ENCODE data around the gene TRAPPC8. TPM values are rescaled to one million over a fixed set of nuclear protein-coding genes. Genes with fewer than 3 reads are reported as not detected.

Gene TRAPPC8
- total and polyA plus RNA-seq, 10 of the 15 experiments (the other 5 are each of a cell fraction or from before 2014, with no cell fraction given), result 13.0 to 75.4 (median 24.8) TPM

- no peak for TF ChIP-seq SKIL (IDR thresholded peaks at IDR 0.05; ENCODE audit: low read depth, poor library complexity, severe bottlenecking)
- TF ChIP-seq HDAC2 (IDR thresholded peaks at IDR 0.05), result no peak
These were observed 11.6 kb downstream of the TRAPPC8 start (continued) for GRCh38 chr18:31931163-31931885.

- TF ChIP-seq WRNIP1 (IDR thresholded peaks at IDR 0.05; ENCODE audit: borderline replicate concordance, low read depth, low read length) (no peak), ZNF384 (IDR thresholded peaks at IDR 0.05; ENCODE audit: borderline replicate concordance, low read depth, low read length) (no peak), SMC3 (IDR thresholded peaks at IDR 0.05; ENCODE audit: borderline replicate concordance, low read length) (no peak), MYC (IDR thresholded peaks at IDR 0.05; ENCODE audit: insufficient read depth, insufficient read length, insufficient replicate concordance, low read length, severe bottlenecking) (no peak), ZNF274 (IDR thresholded peaks at IDR 0.05; ENCODE audit: insufficient read depth, insufficient read length) (no peak), ESRRA (IDR thresholded peaks at IDR 0.05; ENCODE audit: low read length) (no peak), DPF2 (IDR thresholded peaks at IDR 0.05) (no peak), ETV6 (conservative IDR thresholded peaks at IDR 0.05 in 1 of 2, IDR thresholded peaks at IDR 0.05 in 1 of 2; ENCODE audit: borderline replicate concordance in 1 of 2, low read depth in 1 of 2) (no peak), YY1 (IDR thresholded peaks at IDR 0.05; ENCODE audit: low read depth, low read length) (no peak), CEBPZ (IDR thresholded peaks at IDR 0.05; ENCODE audit: low read depth, low read length) (no peak), HDAC6 (IDR thresholded peaks at IDR 0.05; ENCODE audit: unreplicated experiment) (no peak), MTA2 (IDR thresholded peaks at IDR 0.05; ENCODE audit: low read depth) (no peak)
- H3K4me1 ChIP-seq (ENCODE audit: control insufficient read depth, insufficient read depth, low read length), result no peaks in the 10 kb centered on the region
- no peak overlapping the region for H2AFZ ChIP-seq (ENCODE audit: control insufficient read depth, low read depth, low read length)
- H3K4me3 ChIP-seq, result no peak overlapping the region
- FAIRE-seq (no peak), DNase-seq (ENCODE audit: low read depth, low spot score) (no peak), ATAC-seq (no peak)
- H3K9me3 ChIP-seq (replicated peaks; ENCODE audit: control insufficient read depth, insufficient read depth, low read length), result no peaks in the 10 kb centered on the region
- CTCF ChIA-PET, result interaction anchor here (1.1 kb wide), 1 partner anchor 48 kb away, joined by 3 read pairs; no protein-coding TSS in a partner anchor
- POLR2A ChIA-PET, result no interaction called here
- intact Hi-C loops (cut with micrococcal nuclease; ENCODE audit: unreplicated experiment), result no loop called here
- no peak overlapping the region for H3K4me2 ChIP-seq (ENCODE audit: control insufficient read depth, insufficient read depth)
- peaks cover 0 to 9% of the 10 kb centered on the region in 2 experiments; a peak in 3 of 4 replicates for H3K36me3 ChIP-seq (ENCODE audit: control insufficient read depth in 2 of 2, insufficient read depth in 2 of 2, low read length in 1 of 2)
- H3K27ac ChIP-seq (ENCODE audit: control insufficient read depth, insufficient read depth), result no peak overlapping the region
- no peaks in the 10 kb centered on the region for H3K79me2 ChIP-seq (ENCODE audit: control insufficient read depth, insufficient read depth, low read length)
- H3K9ac ChIP-seq (ENCODE audit: control insufficient read depth, insufficient read depth, low read length), result no peak overlapping the region
- RAD21 ChIA-PET (ENCODE audit: unreplicated experiment), result no interaction called here
- in situ Hi-C loops (cut with MboI), result no loop called here
- SMC1A ChIA-PET (ENCODE audit: uncharacterized antibody, unreplicated experiment), result no interaction called here
- no peaks in the 10 kb centered on the region for H4K20me1 ChIP-seq (ENCODE audit: control insufficient read depth, insufficient read depth)
- no TSS peak for BruUV-seq (replicated peaks)
- H3K27me3 ChIP-seq (replicated peaks in 1 of 2; ENCODE audit: control insufficient read depth in 2 of 2, insufficient read depth in 2 of 2, low read length in 1 of 2), result no peaks in the 10 kb centered on the region
These were observed 13.7 kb downstream of the TRAPPC8 start for GRCh38 chr18:31929273-31929672.
